GM12878 (cell line): ENCODE data around the gene SNN. TPM values are rescaled to one million over a fixed set of nuclear protein-coding genes. Genes with fewer than 3 reads are reported as not detected.

Source experiments
- ATAC-seq: fragments of 200-7000 bp; cut with Tn5 transposase; 3 replicates; pipeline ENCODE4 v1.9.1; 2020; ENCODE audit warnings: mild to moderate bottlenecking, moderate library complexity
- BruUV-seq: library from RNA; stranded (reverse); fragments of 400-500 nt; replicated peaks from 2 replicates; lab custom pipeline; 2021; lab: Mats Ljungman, UMichigan
- CTCF ChIA-PET: fragments of 300-600 bp; sonication (Branson Sonifier 250); formaldehyde crosslinking; extraction: SDS; loops from one replicate; lab custom pipeline; 2021; ENCODE audit warnings: inconsistent platforms; lab: Yijun Ruan, JAX
- POLR2A ChIA-PET: fragments of 350-600 bp; formaldehyde crosslinking; extraction: SDS; loops from one replicate; lab custom pipeline; 2021; ENCODE audit warnings: inconsistent platforms; lab: Charles Lee
- RAD21 ChIA-PET: fragments of 300-600 bp; sonication (Branson Sonifier 250); formaldehyde crosslinking; loops from one replicate; lab custom pipeline; 2023; ENCODE audit warnings: antibody characterized with exemption; ENCODE audit not compliant: unreplicated experiment; lab: Charles Lee
- SMC1A ChIA-PET: fragments of 300-600 bp; sonication (Branson Sonifier 250); formaldehyde crosslinking; loops from one replicate; lab custom pipeline; 2023; ENCODE audit not compliant: unreplicated experiment, uncharacterized antibody; lab: Charles Lee
- DNase-seq: peaks from one replicate; pipeline ENCODE4 v3.0.0-alpha.2; 2011; ENCODE audit warnings: low read depth, low spot score
- FAIRE-seq: peaks from 3 replicates; lab custom pipeline; 2011; peaks lifted over from hg19 to GRCh38; lab: Jason Lieb, UNC
- H2AFZ ChIP-seq: 2 replicates; pipeline ENCODE4 v1.6.0; 2011; ENCODE audit warnings: low read depth, low read length, control low read depth; ENCODE audit not compliant: control insufficient read depth
- H3K27ac ChIP-seq: 2 replicates; pipeline ENCODE4 v1.5.1; 2011; ENCODE audit warnings: control low read depth; ENCODE audit not compliant: control insufficient read depth, insufficient read depth
- H3K27me3 ChIP-seq, 2 experiments: replicated peaks in 1 of 2; 2 replicates each; pipeline versions ENCODE4 v1.6.0 to v1.6.1; 2011; ENCODE audit warnings: low read length in 1 of 2; ENCODE audit not compliant: control insufficient read depth in 2 of 2, insufficient read depth in 2 of 2
- H3K36me3 ChIP-seq, 2 experiments: 2 replicates each; pipeline ENCODE4 v1.5.1; 2011; ENCODE audit warnings: low read length in 1 of 2; ENCODE audit not compliant: control insufficient read depth in 2 of 2, insufficient read depth in 2 of 2
- H3K4me1 ChIP-seq: 2 replicates; pipeline ENCODE4 v1.6.1; 2011; ENCODE audit warnings: mild to moderate bottlenecking, low read length, moderate library complexity, mixed read lengths; ENCODE audit not compliant: control insufficient read depth, insufficient read depth
- H3K4me2 ChIP-seq: 2 replicates; pipeline ENCODE4 v1.6.0; 2011; ENCODE audit warnings: control low read depth; ENCODE audit not compliant: control insufficient read depth, insufficient read depth
- H3K4me3 ChIP-seq: fragments of 200-600 bp; sonication (generic); 2 replicates; pipeline ENCODE4 v1.5.1; 2016
- H3K79me2 ChIP-seq: 2 replicates; pipeline ENCODE4 v1.6.0; 2011; ENCODE audit warnings: low read length; ENCODE audit not compliant: control insufficient read depth, insufficient read depth
- H3K9ac ChIP-seq: 2 replicates; pipeline ENCODE4 v1.8.0; 2011; ENCODE audit warnings: low read length, control low read depth, mixed read lengths; ENCODE audit not compliant: control insufficient read depth, insufficient read depth
- H3K9me3 ChIP-seq: replicated peaks from 3 replicates; pipeline ENCODE4 v1.5.1; 2011; ENCODE audit warnings: mild to moderate bottlenecking, low read length; ENCODE audit not compliant: control insufficient read depth, insufficient read depth
- H4K20me1 ChIP-seq: 2 replicates; pipeline ENCODE4 v1.6.0; 2011; ENCODE audit not compliant: control insufficient read depth, insufficient read depth
- LARP7 ChIP-seq: fragments of 450-650 bp; IDR thresholded peaks from 2 replicates; pipeline ENCODE4 v1.6.1; 2017; ENCODE audit warnings: mild to moderate bottlenecking
- SIX5 ChIP-seq: IDR thresholded peaks from 2 replicates; pipeline ENCODE4 v1.6.1; 2011; ENCODE audit warnings: mild to moderate bottlenecking, low read depth, low read length, moderate library complexity; ENCODE audit not compliant: severe bottlenecking
- WGBS: methylation state at CpG from one replicate; pipeline ENCODE4 v1.1.6; 2016; ENCODE audit warnings: low lambda C conversion rate; ENCODE audit not compliant: insufficient replicate concordance, insufficient coverage; ENCODE audit errors: missing lambda C conversion rate; 5-methylcytosine and 5-hydroxymethylcytosine counted together
- in situ Hi-C: fragments of 300-500 bp; cut with MboI; formaldehyde crosslinking; loops from 9 replicates; pipeline ENCODE4 v1.14.3; 2018; ENCODE audit warnings: mixed read lengths
- intact Hi-C: fragments of 100-400 bp; cut with micrococcal nuclease; formaldehyde crosslinking; loops from one replicate; pipeline ENCODE4 v1.14.2; 2022; ENCODE audit not compliant: unreplicated experiment
- polyA plus RNA-seq, 11 experiments: library from polyadenylated mRNA; depleted of rRNA in 4 of 11; unstranded in 6 of 11; stranded (reverse) in 5 of 11; fragments of >200 nt; fragmentation: Nextera tagmentation in 4 of 11; fragmentation: Illumina TruSeq in 1 of 11; extraction: Ambion mirVana in 4 of 11; extraction: Trizol in 1 of 11; gene quantifications; 1 replicate in 1 of 11; 2 replicates in 10 of 11; pipeline versions ENCODE4 v1.2.1 to v1.2.3, GENCODE V29; 2011 to 2016; ENCODE audit warnings: inconsistent platforms in 2 of 11, missing spikeins in 2 of 11, low read depth in 1 of 11
- total RNA-seq, 4 experiments: library from RNA; depleted of rRNA in 3 of 4; stranded (reverse); fragments of >200 nt in 3 of 4; fragmentation: Illumina TruSeq in 1 of 4; extraction: Trizol in 1 of 4; gene quantifications; 2 replicates each; pipeline versions ENCODE4 v1.2.1 to v1.2.3, GENCODE V29; 2013 to 2021
- TF ChIP-seq, protein P1 (sequence below): IDR thresholded peaks from 2 replicates; pipeline ENCODE4 v1.6.1; 2012; ENCODE audit warnings: low read depth, low read length, improper control_type of control experiment
- TF ChIP-seq, protein P2 (sequence below): fragments of 450-650 bp; formaldehyde crosslinking; IDR thresholded peaks from 2 replicates; pipeline ENCODE4 v1.4.0; 2022; ENCODE audit warnings: mild to moderate bottlenecking, moderate library complexity
- TF ChIP-seq, protein P3 (sequence below): fragments of 450-650 bp; IDR thresholded peaks from 2 replicates; pipeline ENCODE4 v1.6.1; 2016; ENCODE audit warnings: mild to moderate bottlenecking, moderate library complexity, borderline replicate concordance
- TF ChIP-seq, protein P4 (sequence below), 3 experiments: IDR thresholded peaks in 2 of 3; conservative IDR thresholded peaks in 1 of 3; 2 replicates each; pipeline ENCODE4 v1.5.1; 2011; ENCODE audit warnings: low read depth in 3 of 3, low read length in 3 of 3, mild to moderate bottlenecking in 3 of 3, control low read depth in 2 of 3, moderate library complexity in 2 of 3, inconsistent platforms in 1 of 3, mixed read lengths in 1 of 3; ENCODE audit not compliant: control insufficient read depth in 2 of 3, insufficient read depth in 1 of 3; ENCODE audit errors: extremely low read depth in 1 of 3
- TF ChIP-seq, protein P5 (sequence below): IDR thresholded peaks from 2 replicates; pipeline ENCODE4 v1.6.1; 2012; ENCODE audit warnings: mild to moderate bottlenecking, low read depth, low read length

SNN gene
- total and polyA plus RNA-seq, 10 of the 15 experiments (the other 5 are each of a cell fraction or from before 2014, with no cell fraction given) = 2.2 to 43.4 (median 27.8) TPM

DNA sequence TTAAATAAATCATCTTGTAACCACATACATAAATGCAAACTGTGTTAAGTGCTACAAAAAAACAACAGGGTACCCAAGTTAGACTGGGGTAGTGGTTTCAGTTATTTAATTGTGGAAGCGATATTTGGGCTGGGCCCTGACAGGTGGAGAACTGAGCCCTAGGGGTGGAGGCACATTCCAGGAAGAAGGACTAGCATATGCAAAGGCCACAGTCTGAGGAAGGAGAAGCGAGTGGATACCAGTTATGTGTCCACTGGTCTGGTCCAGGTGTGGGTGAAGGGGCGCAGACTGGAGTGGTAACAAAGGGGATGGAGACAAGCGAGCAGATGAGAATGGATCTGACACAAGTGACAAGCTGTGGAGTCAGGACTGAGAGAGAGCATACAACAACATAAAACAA lies 51.5 kb downstream of the SNN start:
- H3K36me3 ChIP-seq = peaks cover 16 to 35% of the 10 kb centered on the region in 2 experiments
- ChIA-PET CTCF (interaction anchor here (0.9 to 2.1 kb wide), 5 partner anchors 12 to 312 kb away, joined by 3 to 5 read pairs (median 5); no protein-coding TSS in a partner anchor), RAD21 (interaction anchor here (2.2 kb wide), 1 partner anchor 188 kb away, joined by 8 read pairs; no protein-coding TSS in a partner anchor), SMC1A (interaction anchor here (0.7 to 6.7 kb wide), 7 partner anchors 17 to 188 kb away, joined by 3 to 41 read pairs (median 6); no protein-coding TSS in a partner anchor), POLR2A (interaction anchor here (1.3 to 2.2 kb wide), 2 partner anchors 17 to 79 kb away, joined by 4 to 8 read pairs; no protein-coding TSS in a partner anchor)
- no peak overlapping the region for H3K27ac ChIP-seq
- no peaks in the 10 kb centered on the region for H3K9me3 ChIP-seq
- H2AFZ ChIP-seq = no peak overlapping the region
- FAIRE-seq = no peak
- WGBS = 97% methylated on average over 4 of the region's 4 CpGs
- H4K20me1 ChIP-seq = no peaks in the 10 kb centered on the region
- in situ Hi-C loops = no loop called here
- no peak for DNase-seq
- H3K27me3 ChIP-seq = no peaks in the 10 kb centered on the region
- no peaks in the 10 kb centered on the region; the same call in none of the 2 replicates for H3K79me2 ChIP-seq
- no peak for ATAC-seq
- intact Hi-C loops = loop anchor here (5.0 kb wide), 1 partner anchor 312 kb away; no protein-coding TSS in a partner anchor
- no TSS peak for BruUV-seq
- H3K4me2 ChIP-seq = no peak overlapping the region
- no peak overlapping the region for H3K4me3 ChIP-seq
- no peak overlapping the region for H3K9ac ChIP-seq
- peaks cover 16% of the 10 kb centered on the region for H3K4me1 ChIP-seq
- TF ChIP-seq, protein P1, sequence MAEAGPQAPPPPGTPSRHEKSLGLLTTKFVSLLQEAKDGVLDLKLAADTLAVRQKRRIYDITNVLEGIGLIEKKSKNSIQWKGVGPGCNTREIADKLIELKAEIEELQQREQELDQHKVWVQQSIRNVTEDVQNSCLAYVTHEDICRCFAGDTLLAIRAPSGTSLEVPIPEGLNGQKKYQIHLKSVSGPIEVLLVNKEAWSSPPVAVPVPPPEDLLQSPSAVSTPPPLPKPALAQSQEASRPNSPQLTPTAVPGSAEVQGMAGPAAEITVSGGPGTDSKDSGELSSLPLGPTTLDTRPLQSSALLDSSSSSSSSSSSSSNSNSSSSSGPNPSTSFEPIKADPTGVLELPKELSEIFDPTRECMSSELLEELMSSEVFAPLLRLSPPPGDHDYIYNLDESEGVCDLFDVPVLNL = no peak
- TF ChIP-seq, protein P2, sequence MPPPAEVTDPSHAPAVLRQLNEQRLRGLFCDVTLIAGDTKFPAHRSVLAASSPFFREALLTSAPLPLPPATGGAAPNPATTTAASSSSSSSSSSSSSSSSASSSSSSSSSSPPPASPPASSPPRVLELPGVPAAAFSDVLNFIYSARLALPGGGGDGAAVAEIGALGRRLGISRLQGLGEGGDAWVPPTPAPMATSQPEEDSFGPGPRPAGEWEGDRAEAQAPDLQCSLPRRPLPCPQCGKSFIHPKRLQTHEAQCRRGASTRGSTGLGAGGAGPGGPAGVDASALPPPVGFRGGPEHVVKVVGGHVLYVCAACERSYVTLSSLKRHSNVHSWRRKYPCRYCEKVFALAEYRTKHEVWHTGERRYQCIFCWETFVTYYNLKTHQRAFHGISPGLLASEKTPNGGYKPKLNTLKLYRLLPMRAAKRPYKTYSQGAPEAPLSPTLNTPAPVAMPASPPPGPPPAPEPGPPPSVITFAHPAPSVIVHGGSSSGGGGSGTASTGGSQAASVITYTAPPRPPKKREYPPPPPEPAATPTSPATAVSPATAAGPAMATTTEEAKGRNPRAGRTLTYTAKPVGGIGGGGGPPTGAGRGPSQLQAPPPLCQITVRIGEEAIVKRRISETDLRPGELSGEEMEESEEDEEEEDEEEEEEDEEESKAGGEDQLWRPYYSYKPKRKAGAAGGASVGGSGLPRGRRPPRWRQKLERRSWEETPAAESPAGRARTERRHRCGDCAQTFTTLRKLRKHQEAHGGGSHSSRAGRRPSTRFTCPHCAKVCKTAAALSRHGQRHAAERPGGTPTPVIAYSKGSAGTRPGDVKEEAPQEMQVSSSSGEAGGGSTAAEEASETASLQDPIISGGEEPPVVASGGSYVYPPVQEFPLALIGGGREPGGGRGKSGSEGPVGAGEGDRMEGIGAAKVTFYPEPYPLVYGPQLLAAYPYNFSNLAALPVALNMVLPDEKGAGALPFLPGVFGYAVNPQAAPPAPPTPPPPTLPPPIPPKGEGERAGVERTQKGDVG (CRISPR knock-in tag) = no peak
- TF ChIP-seq SIX5 = no peak
- TF ChIP-seq, protein P3, sequence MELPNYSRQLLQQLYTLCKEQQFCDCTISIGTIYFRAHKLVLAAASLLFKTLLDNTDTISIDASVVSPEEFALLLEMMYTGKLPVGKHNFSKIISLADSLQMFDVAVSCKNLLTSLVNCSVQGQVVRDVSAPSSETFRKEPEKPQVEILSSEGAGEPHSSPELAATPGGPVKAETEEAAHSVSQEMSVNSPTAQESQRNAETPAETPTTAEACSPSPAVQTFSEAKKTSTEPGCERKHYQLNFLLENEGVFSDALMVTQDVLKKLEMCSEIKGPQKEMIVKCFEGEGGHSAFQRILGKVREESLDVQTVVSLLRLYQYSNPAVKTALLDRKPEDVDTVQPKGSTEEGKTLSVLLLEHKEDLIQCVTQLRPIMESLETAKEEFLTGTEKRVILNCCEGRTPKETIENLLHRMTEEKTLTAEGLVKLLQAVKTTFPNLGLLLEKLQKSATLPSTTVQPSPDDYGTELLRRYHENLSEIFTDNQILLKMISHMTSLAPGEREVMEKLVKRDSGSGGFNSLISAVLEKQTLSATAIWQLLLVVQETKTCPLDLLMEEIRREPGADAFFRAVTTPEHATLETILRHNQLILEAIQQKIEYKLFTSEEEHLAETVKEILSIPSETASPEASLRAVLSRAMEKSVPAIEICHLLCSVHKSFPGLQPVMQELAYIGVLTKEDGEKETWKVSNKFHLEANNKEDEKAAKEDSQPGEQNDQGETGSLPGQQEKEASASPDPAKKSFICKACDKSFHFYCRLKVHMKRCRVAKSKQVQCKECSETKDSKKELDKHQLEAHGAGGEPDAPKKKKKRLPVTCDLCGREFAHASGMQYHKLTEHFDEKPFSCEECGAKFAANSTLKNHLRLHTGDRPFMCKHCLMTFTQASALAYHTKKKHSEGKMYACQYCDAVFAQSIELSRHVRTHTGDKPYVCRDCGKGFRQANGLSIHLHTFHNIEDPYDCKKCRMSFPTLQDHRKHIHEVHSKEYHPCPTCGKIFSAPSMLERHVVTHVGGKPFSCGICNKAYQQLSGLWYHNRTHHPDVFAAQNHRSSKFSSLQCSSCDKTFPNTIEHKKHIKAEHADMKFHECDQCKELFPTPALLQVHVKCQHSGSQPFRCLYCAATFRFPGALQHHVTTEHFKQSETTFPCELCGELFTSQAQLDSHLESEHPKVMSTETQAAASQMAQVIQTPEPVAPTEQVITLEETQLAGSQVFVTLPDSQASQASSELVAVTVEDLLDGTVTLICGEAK = no peak
- TF ChIP-seq LARP7 = no peak
- TF ChIP-seq, protein P4, sequence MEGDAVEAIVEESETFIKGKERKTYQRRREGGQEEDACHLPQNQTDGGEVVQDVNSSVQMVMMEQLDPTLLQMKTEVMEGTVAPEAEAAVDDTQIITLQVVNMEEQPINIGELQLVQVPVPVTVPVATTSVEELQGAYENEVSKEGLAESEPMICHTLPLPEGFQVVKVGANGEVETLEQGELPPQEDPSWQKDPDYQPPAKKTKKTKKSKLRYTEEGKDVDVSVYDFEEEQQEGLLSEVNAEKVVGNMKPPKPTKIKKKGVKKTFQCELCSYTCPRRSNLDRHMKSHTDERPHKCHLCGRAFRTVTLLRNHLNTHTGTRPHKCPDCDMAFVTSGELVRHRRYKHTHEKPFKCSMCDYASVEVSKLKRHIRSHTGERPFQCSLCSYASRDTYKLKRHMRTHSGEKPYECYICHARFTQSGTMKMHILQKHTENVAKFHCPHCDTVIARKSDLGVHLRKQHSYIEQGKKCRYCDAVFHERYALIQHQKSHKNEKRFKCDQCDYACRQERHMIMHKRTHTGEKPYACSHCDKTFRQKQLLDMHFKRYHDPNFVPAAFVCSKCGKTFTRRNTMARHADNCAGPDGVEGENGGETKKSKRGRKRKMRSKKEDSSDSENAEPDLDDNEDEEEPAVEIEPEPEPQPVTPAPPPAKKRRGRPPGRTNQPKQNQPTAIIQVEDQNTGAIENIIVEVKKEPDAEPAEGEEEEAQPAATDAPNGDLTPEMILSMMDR (IDR thresholded peaks at IDR 0.05 in 2 of 3, conservative IDR thresholded peaks at IDR 0.05 in 1 of 3; ENCODE audit: control insufficient read depth in 2 of 3, extremely low read depth in 1 of 3, insufficient read depth in 1 of 3, low read depth in 3 of 3, low read length in 3 of 3) = no peak
- TF ChIP-seq, protein P5, sequence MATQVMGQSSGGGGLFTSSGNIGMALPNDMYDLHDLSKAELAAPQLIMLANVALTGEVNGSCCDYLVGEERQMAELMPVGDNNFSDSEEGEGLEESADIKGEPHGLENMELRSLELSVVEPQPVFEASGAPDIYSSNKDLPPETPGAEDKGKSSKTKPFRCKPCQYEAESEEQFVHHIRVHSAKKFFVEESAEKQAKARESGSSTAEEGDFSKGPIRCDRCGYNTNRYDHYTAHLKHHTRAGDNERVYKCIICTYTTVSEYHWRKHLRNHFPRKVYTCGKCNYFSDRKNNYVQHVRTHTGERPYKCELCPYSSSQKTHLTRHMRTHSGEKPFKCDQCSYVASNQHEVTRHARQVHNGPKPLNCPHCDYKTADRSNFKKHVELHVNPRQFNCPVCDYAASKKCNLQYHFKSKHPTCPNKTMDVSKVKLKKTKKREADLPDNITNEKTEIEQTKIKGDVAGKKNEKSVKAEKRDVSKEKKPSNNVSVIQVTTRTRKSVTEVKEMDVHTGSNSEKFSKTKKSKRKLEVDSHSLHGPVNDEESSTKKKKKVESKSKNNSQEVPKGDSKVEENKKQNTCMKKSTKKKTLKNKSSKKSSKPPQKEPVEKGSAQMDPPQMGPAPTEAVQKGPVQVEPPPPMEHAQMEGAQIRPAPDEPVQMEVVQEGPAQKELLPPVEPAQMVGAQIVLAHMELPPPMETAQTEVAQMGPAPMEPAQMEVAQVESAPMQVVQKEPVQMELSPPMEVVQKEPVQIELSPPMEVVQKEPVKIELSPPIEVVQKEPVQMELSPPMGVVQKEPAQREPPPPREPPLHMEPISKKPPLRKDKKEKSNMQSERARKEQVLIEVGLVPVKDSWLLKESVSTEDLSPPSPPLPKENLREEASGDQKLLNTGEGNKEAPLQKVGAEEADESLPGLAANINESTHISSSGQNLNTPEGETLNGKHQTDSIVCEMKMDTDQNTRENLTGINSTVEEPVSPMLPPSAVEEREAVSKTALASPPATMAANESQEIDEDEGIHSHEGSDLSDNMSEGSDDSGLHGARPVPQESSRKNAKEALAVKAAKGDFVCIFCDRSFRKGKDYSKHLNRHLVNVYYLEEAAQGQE = no peak
